HepG2 (cell line): Measurements from ENCODE around the gene SSTR5. TPM values are rescaled to one million over a fixed set of nuclear protein-coding genes. Genes with fewer than 3 reads are reported as not detected.

Source experiments
- CAMTA2 ChIP-seq: sonication (generic); formaldehyde crosslinking; IDR thresholded peaks from 2 replicates; pipeline ENCODE4 v1.4.0; 2020; ENCODE audit warnings: mild to moderate bottlenecking, missing genetic modification reagents, borderline replicate concordance
- KDM1A ChIP-seq: IDR thresholded peaks from 2 replicates; pipeline ENCODE4 v1.6.1; 2016; ENCODE audit warnings: missing compliant biosample characterization
- MAF1 ChIP-seq: sonication (generic); formaldehyde crosslinking; IDR thresholded peaks from 2 replicates; pipeline ENCODE4 v1.5.0; 2020; ENCODE audit warnings: missing genetic modification reagents, borderline replicate concordance
- NFYB ChIP-seq: sonication (generic); formaldehyde crosslinking; IDR thresholded peaks from 2 replicates; pipeline ENCODE4 v1.4.0; 2020; ENCODE audit warnings: missing genetic modification reagents
- RCOR2 ChIP-seq: IDR thresholded peaks from 2 replicates; pipeline ENCODE4 v1.6.1; 2016; ENCODE audit warnings: missing biosample characterization, missing genetic modification reagents
- U2AF1 ChIP-seq: fragments of 200-400 bp; formaldehyde crosslinking; optimal IDR thresholded peaks from 2 replicates; pipeline ENCODE3; 2017; ENCODE audit warnings: mild to moderate bottlenecking, low read depth, low read length
- ZNF234 ChIP-seq: sonication (generic); formaldehyde crosslinking; conservative IDR thresholded peaks from 2 replicates; pipeline ENCODE4 v1.5.1; 2020; ENCODE audit warnings: mild to moderate bottlenecking, missing genetic modification reagents
- ZNF563 ChIP-seq: sonication (generic); formaldehyde crosslinking; IDR thresholded peaks from 2 replicates; pipeline ENCODE4 v1.8.0; 2022; ENCODE audit warnings: mild to moderate bottlenecking, moderate library complexity, missing genetic modification reagents
- ZNF629 ChIP-seq: sonication (generic); formaldehyde crosslinking; conservative IDR thresholded peaks from 2 replicates; pipeline ENCODE4 v1.5.0; 2020; ENCODE audit warnings: missing genetic modification reagents
- ZNF766 ChIP-seq: sonication (generic); formaldehyde crosslinking; IDR thresholded peaks from 2 replicates; pipeline ENCODE4 v1.5.0; 2020; ENCODE audit warnings: missing genetic modification reagents, borderline replicate concordance
- ZNF83 ChIP-seq: sonication (generic); formaldehyde crosslinking; IDR thresholded peaks from 2 replicates; pipeline ENCODE4 v1.4.0; 2020; ENCODE audit warnings: missing genetic modification reagents, mild to moderate bottlenecking, borderline replicate concordance
- polyA plus RNA-seq, 8 experiments: library from polyadenylated mRNA; depleted of rRNA in 3 of 8; stranded (reverse) in 7 of 8; unstranded in 1 of 8; fragments of >200 nt; fragmentation: Illumina TruSeq in 4 of 8; extraction: Trizol in 4 of 8; gene quantifications; 2 replicates each; pipeline versions ENCODE4 v1.2.1 to v1.2.3, GENCODE V29; 2011 to 2016; ENCODE audit warnings: low read depth in 4 of 8, missing spikeins in 1 of 8, mixed read lengths in 1 of 8; ENCODE audit not compliant: insufficient read depth in 1 of 8
- total RNA-seq, 5 experiments: library from RNA; depleted of rRNA; stranded (reverse); fragments of >200 nt; fragmentation: Illumina TruSeq; extraction: Trizol; gene quantifications; 2 replicates each; pipeline ENCODE4 v1.2.3, GENCODE V29; 2016; ENCODE audit warnings: low read depth in 1 of 5
- TF ChIP-seq, protein P1 (sequence below): sonication (generic); formaldehyde crosslinking; IDR thresholded peaks from 2 replicates; pipeline ENCODE4 v1.5.1; 2020; ENCODE audit warnings: mild to moderate bottlenecking, missing genetic modification reagents, borderline replicate concordance
- TF ChIP-seq, protein P2 (sequence below): sonication (generic); formaldehyde crosslinking; IDR thresholded peaks from 2 replicates; pipeline ENCODE4 v1.5.1; 2020; ENCODE audit warnings: missing genetic modification reagents, mild to moderate bottlenecking, borderline replicate concordance
- TF ChIP-seq, protein P3 (sequence below): sonication (generic); formaldehyde crosslinking; IDR thresholded peaks from 2 replicates; pipeline ENCODE4 v1.4.0; 2020; ENCODE audit warnings: mild to moderate bottlenecking, missing genetic modification reagents
- TF ChIP-seq, protein P4 (sequence below): sonication (generic); formaldehyde crosslinking; IDR thresholded peaks from 2 replicates; pipeline ENCODE4 v1.4.0; 2020; ENCODE audit warnings: low read depth, missing genetic modification reagents
- TF ChIP-seq, protein P5 (sequence below): sonication (generic); formaldehyde crosslinking; IDR thresholded peaks from 2 replicates; pipeline ENCODE4 v1.5.0; 2020; ENCODE audit warnings: missing genetic modification reagents, mild to moderate bottlenecking, borderline replicate concordance

SSTR5 gene
- total and polyA plus RNA-seq, 2 of the 13 experiments (the other 11 are each of a cell fraction or from before 2014, with no cell fraction given), result 0.20 to 0.49 TPM

DNA sequence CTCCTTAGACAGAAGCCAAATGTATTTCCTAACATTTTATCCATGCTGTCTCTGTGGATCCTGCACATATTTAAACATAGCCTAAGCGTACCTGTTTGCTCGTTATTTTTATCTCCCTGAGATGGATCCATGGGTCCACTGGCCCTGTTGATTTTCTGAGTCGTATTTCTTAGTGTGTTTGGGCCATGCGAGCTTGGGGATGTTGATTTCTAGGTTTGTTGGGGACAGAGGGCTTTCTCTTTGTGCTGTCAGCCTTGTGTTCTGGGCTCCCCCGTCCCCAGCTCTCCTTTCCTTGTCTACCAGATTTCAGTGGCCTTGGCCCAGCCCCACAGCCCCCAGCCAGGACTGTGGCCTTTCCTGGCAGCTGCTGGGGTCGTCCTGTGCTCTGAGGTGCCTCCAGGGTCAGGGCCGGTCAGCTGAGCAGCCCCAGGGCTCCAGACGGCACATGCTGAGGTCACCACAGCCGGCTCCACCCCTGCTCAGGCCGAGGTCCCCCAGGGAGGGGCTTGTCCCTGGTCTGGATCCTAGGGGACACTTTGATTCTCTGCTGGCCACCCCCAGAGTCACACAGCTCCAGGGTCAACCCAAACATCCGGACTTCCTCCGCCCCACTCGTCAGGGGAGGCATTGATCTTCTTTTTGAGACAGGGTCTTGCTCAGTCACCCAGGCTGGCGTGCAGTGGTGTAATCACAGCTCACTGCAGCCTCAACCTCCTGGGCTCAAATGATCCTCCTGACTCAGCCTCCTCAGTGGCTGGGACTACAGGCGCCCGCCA lies 4.4 kb downstream of the SSTR5 start (continued):
- TF ChIP-seq, protein P1, sequence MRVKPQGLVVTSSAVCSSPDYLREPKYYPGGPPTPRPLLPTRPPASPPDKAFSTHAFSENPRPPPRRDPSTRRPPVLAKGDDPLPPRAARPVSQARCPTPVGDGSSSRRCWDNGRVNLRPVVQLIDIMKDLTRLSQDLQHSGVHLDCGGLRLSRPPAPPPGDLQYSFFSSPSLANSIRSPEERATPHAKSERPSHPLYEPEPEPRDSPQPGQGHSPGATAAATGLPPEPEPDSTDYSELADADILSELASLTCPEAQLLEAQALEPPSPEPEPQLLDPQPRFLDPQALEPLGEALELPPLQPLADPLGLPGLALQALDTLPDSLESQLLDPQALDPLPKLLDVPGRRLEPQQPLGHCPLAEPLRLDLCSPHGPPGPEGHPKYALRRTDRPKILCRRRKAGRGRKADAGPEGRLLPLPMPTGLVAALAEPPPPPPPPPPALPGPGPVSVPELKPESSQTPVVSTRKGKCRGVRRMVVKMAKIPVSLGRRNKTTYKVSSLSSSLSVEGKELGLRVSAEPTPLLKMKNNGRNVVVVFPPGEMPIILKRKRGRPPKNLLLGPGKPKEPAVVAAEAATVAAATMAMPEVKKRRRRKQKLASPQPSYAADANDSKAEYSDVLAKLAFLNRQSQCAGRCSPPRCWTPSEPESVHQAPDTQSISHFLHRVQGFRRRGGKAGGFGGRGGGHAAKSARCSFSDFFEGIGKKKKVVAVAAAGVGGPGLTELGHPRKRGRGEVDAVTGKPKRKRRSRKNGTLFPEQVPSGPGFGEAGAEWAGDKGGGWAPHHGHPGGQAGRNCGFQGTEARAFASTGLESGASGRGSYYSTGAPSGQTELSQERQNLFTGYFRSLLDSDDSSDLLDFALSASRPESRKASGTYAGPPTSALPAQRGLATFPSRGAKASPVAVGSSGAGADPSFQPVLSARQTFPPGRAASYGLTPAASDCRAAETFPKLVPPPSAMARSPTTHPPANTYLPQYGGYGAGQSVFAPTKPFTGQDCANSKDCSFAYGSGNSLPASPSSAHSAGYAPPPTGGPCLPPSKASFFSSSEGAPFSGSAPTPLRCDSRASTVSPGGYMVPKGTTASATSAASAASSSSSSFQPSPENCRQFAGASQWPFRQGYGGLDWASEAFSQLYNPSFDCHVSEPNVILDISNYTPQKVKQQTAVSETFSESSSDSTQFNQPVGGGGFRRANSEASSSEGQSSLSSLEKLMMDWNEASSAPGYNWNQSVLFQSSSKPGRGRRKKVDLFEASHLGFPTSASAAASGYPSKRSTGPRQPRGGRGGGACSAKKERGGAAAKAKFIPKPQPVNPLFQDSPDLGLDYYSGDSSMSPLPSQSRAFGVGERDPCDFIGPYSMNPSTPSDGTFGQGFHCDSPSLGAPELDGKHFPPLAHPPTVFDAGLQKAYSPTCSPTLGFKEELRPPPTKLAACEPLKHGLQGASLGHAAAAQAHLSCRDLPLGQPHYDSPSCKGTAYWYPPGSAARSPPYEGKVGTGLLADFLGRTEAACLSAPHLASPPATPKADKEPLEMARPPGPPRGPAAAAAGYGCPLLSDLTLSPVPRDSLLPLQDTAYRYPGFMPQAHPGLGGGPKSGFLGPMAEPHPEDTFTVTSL (CRISPR knock-in tag), result 0 out of 2 replicates have a peak, but pooled peaks have one; percentile 50
- TF ChIP-seq, protein P2, sequence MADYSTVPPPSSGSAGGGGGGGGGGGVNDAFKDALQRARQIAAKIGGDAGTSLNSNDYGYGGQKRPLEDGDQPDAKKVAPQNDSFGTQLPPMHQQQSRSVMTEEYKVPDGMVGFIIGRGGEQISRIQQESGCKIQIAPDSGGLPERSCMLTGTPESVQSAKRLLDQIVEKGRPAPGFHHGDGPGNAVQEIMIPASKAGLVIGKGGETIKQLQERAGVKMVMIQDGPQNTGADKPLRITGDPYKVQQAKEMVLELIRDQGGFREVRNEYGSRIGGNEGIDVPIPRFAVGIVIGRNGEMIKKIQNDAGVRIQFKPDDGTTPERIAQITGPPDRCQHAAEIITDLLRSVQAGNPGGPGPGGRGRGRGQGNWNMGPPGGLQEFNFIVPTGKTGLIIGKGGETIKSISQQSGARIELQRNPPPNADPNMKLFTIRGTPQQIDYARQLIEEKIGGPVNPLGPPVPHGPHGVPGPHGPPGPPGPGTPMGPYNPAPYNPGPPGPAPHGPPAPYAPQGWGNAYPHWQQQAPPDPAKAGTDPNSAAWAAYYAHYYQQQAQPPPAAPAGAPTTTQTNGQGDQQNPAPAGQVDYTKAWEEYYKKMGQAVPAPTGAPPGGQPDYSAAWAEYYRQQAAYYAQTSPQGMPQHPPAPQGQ, result no peak
- TF ChIP-seq ZNF629, result no peak
- TF ChIP-seq, protein P3, sequence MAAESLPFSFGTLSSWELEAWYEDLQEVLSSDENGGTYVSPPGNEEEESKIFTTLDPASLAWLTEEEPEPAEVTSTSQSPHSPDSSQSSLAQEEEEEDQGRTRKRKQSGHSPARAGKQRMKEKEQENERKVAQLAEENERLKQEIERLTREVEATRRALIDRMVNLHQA, result no peak
- TF ChIP-seq, protein P4, sequence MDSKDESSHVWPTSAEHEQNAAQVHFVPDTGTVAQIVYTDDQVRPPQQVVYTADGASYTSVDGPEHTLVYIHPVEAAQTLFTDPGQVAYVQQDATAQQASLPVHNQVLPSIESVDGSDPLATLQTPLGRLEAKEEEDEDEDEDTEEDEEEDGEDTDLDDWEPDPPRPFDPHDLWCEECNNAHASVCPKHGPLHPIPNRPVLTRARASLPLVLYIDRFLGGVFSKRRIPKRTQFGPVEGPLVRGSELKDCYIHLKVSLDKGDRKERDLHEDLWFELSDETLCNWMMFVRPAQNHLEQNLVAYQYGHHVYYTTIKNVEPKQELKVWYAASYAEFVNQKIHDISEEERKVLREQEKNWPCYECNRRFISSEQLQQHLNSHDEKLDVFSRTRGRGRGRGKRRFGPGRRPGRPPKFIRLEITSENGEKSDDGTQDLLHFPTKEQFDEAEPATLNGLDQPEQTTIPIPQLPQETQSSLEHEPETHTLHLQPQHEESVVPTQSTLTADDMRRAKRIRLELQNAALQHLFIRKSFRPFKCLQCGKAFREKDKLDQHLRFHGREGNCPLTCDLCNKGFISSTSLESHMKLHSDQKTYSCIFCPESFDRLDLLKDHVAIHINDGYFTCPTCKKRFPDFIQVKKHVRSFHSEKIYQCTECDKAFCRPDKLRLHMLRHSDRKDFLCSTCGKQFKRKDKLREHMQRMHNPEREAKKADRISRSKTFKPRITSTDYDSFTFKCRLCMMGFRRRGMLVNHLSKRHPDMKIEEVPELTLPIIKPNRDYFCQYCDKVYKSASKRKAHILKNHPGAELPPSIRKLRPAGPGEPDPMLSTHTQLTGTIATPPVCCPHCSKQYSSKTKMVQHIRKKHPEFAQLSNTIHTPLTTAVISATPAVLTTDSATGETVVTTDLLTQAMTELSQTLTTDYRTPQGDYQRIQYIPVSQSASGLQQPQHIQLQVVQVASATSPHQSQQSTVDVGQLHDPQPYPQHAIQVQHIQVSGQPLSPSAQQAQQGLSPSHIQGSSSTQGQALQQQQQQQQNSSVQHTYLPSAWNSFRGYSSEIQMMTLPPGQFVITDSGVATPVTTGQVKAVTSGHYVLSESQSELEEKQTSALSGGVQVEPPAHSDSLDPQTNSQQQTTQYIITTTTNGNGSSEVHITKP (CRISPR knock-in tag), result peak; percentile 33; the same call in 1 of the 2 replicates
- peak; percentile 59; the same call in 1 of the 2 replicates for TF ChIP-seq RCOR2 (CRISPR knock-in tag)
- TF ChIP-seq ZNF563, result 0 out of 2 replicates have a peak, but pooled peaks have one; percentile 39
- no peak for TF ChIP-seq NFYB (CRISPR knock-in tag)
- no peak for TF ChIP-seq CAMTA2 (CRISPR knock-in tag)
- TF ChIP-seq ZNF766 (CRISPR knock-in tag), result no peak
- TF ChIP-seq MAF1 (CRISPR knock-in tag), result no peak
- TF ChIP-seq, protein P5, sequence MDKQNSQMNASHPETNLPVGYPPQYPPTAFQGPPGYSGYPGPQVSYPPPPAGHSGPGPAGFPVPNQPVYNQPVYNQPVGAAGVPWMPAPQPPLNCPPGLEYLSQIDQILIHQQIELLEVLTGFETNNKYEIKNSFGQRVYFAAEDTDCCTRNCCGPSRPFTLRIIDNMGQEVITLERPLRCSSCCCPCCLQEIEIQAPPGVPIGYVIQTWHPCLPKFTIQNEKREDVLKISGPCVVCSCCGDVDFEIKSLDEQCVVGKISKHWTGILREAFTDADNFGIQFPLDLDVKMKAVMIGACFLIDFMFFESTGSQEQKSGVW (CRISPR knock-in tag), result no peak
- TF ChIP-seq ZNF83, result no peak
- no peak for TF ChIP-seq U2AF1
- no peak for TF ChIP-seq ZNF234 (CRISPR knock-in tag)
- peak; percentile 82; the same call in 1 of the 2 replicates for TF ChIP-seq KDM1A (CRISPR knock-in tag)
